Mesenteric fat pad (tissue), 1 donor: ENCODE results near the gene MARK4. TPM values are rescaled to one million over a fixed set of nuclear protein-coding genes. Genes with fewer than 3 reads are reported as not detected.
"Not testable (repeated sequence)": the region's sequence is repeated elsewhere in the genome, so short reads cannot be mapped to it uniquely, and the experiment has no call there.

ENCODE experiments used
- DNase-seq: peaks from one replicate; pipeline ENCODE4 v3.0.0-alpha.2; 2020; ENCODE audit warnings: low spot score
- long read RNA-seq: library from polyadenylated mRNA; unstranded; transcript quantifications from one replicate; pipeline ENCODE4 v2.0.0, GENCODE V29; 2020
- total RNA-seq: library from RNA; stranded (reverse); fragmentation: NEBNext Ultra II Directional; extraction: Animal tissue kit (Norgen Biotek cat#: 25700); gene quantifications from one replicate; pipeline ENCODE4 v1.2.1, GENCODE V29; 2021
- donor health status: DM: yes; HTN: yes; CAD: no.

MARK4 gene
- 25.9 TPM for total RNA-seq
- long read RNA-seq, partial matches to known transcripts, result 5 of 10 reads
- long read RNA-seq, other reads (novel, unspliced or antisense), result 5 of 10 reads

GRCh38 chr19:45250832-45251451 is at the start of gene MARK4:
TSS of gene MARK4 (plus strand) at chr19:45251271. CDS start at chr19:45251589, 318 bp downstream.
- no peak for DNase-seq

- no peak for DNase-seq
These were observed 48.4 kb upstream of the MARK4 start for GRCh38 chr19:45202637-45203036.

GRCh38 chr19:45205810-45206209 is 45.3 kb upstream of the MARK4 start:
- no peak for DNase-seq

- no peak for DNase-seq
These were observed 44.7 kb upstream of the MARK4 start for GRCh38 chr19:45206328-45206727.

- no peak for DNase-seq
These were observed 39.2 kb upstream of the MARK4 start for GRCh38 chr19:45211751-45212381.

- no peak for DNase-seq
These were observed 38.0 kb upstream of the MARK4 start for GRCh38 chr19:45213031-45213430.

- DNase-seq, result no peak
These were observed 35.5 kb upstream of the MARK4 start for GRCh38 chr19:45215391-45216191.

GRCh38 chr19:45216667-45217066 is 34.4 kb upstream of the MARK4 start:
- DNase-seq, result no peak

- no peak for DNase-seq
These were observed 33.7 kb upstream of the MARK4 start for GRCh38 chr19:45217193-45217956.

GRCh38 chr19:45217957-45218334 is 33.1 kb upstream of the MARK4 start:
- DNase-seq, result no peak

GRCh38 chr19:45218426-45218825 is 32.6 kb upstream of the MARK4 start:
- no peak for DNase-seq

- DNase-seq, result no peak
These were observed 31.9 kb upstream of the MARK4 start for GRCh38 chr19:45218911-45219743.

- no peak for DNase-seq
These were observed 28.3 kb upstream of the MARK4 start for GRCh38 chr19:45222724-45223123.

GRCh38 chr19:45223879-45224278 is 27.2 kb upstream of the MARK4 start:
- DNase-seq, result no peak

GRCh38 chr19:45224645-45225044 is 26.4 kb upstream of the MARK4 start:
- DNase-seq, result no peak

GRCh38 chr19:45229056-45229455 is 22.0 kb upstream of the MARK4 start:
- not testable (repeated sequence) for DNase-seq

GRCh38 chr19:45231891-45232290 is 19.2 kb upstream of the MARK4 start:
- no peak for DNase-seq

- DNase-seq, result no peak
These were observed 16.8 kb upstream of the MARK4 start for GRCh38 chr19:45234089-45234869.

- DNase-seq, result no peak
These were observed 15.6 kb upstream of the MARK4 start for GRCh38 chr19:45235485-45235884.

- DNase-seq, result no peak
These were observed 12.5 kb upstream of the MARK4 start for GRCh38 chr19:45238556-45238955.
